T47D (cell line): ENCODE data around the gene CARNS1.

Source experiments
- DNase-seq, 2 experiments: peaks; one replicate each; pipeline versions ENCODE4 v3.0.0 to v3.0.0-alpha.2; 2011 to 2012; ENCODE audit warnings: low read depth in 1 of 2, low spot score in 1 of 2
- JUND ChIP-seq: IDR thresholded peaks from 2 replicates; pipeline ENCODE4 v1.6.1; 2012; ENCODE audit warnings: low read depth
- in situ Hi-C: cut with HindIII; loops from 2 replicates; pipeline ENCODE4 v1.10.0; 2016; ENCODE audit warnings: low sequenced_read_pairs, low pct_unique_long_range_greater_than_20kb

Gene CARNS1

DNA sequence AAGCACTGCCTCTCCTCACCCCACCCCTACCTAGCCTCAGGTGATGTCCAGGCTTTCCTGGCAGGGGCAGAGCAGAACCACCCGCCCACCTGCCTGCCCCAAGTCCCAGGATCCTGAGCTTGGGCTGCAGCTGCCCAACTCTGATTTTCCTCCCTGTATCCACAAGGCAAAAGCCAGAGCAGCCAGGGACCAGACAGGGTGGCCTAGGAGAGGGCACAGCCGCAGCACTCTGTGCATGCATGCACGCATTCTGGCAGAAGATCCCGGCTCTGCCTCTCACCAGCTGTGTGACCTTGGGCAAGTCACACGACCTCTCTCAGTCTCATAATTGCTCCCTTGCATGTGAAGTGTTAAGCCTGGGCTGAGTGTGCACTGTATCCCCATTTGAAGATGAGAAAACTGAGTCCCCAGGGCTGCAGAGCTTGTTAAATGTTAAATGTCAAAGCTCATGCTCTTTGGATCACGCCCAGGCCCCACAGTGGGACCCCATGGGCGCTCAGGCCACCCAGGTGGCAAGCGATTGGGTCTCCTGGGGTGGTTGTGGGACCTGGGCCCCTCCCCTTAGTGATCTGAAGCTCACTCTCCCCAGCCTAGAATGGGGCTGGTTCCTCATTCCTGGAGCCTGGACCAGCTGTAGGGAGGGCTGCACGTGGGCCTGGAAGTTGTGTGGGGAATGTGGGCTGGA, 2.8 kb upstream of the CARNS1 start:
- no peak for DNase-seq
- TF ChIP-seq JUND: no peak
- in situ Hi-C loops: no loop called here

DNA sequence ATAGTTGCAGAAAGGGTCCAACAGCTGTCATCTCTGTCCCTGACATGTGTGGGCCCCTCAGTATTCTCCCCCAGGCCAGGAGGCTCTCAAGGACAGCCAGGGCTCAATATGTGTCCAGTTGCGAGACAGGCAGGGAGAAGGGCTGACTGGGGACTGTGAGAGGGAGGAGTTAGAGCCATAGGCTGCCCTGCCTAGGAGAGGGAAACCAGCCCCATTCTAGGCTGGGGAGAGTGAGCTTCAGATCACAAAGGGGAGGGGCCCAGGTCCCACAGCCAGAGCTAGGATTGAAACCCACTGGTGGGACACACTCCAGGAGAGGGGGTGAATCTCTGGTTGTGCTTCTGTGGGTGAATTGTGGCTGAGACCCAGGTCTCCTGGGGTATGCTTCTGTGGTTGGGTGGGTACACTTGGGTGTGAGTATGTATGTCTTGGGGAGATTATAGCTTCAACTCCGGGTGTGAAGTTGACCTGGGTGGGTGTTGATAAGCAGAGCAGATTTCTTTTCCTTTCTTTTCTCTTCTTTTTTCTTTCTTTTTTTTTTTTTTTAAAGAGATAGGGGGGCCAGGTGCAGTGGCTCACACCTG, 2.1 kb upstream of the CARNS1 start:
- no peak for TF ChIP-seq JUND
- no peak for DNase-seq
- in situ Hi-C loops: no loop called here

- DNase-seq: peak in 1 of 2 experiments; percentile 74
- in situ Hi-C loops: no loop called here
These were observed 1.2 kb downstream of the CARNS1 start for GRCh38 chr11:67416416-67417335.

GRCh38 chr11:67417425-67417824, 1.9 kb downstream of the CARNS1 start:
- in situ Hi-C loops: no loop called here
- TF ChIP-seq JUND: no peak
- no peak for DNase-seq

More at GRCh38 chr11:67416416-67417335, 1.2 kb downstream of the CARNS1 start:
- no peak for TF ChIP-seq JUND

DNA sequence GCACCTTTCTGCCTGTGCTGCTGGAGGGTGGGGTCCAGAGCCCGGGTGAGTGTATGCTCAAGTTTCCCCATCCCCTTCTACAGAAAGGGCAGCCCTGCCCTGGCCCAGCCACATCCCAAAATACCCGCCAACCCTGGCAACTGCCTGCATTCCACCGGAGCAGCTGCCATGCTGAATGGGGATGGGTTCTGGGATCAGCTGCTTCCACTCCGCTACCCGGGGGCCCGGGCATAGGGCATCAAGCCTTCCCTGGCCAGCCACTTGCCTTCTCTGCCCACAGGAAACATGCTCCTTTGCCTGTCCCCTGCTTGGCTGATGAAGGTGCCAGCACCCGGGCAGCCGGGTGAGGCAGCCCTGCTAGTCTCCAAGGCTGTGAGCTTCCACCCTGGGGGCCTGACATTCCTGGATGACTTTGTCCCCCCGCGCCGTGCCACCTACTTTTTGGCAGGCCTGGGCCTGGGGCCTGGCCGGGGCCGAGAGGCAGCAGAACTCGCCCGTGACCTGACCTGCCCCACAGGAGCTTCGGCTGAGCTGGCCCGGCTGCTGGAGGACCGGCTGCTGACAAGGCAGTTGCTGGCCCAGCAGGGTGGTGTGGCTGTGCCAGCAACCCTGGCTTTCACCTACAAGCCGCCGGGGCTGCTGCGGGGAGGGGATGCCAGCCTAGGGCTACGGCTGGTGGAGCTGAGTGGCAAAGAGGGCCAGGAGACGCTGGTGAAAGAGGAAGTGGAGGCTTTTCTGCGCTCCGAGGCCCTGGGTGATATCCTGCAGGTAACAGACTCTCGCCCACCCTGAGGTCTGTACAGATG, 3.2 kb downstream of the CARNS1 start:
- TF ChIP-seq JUND: no peak
- in situ Hi-C loops: no loop called here
- DNase-seq: no peak

- no peak for TF ChIP-seq JUND
- no peak for DNase-seq
- in situ Hi-C loops: no loop called here
These were observed 4.0 kb downstream of the CARNS1 start for GRCh38 chr11:67419325-67420049.

DNA sequence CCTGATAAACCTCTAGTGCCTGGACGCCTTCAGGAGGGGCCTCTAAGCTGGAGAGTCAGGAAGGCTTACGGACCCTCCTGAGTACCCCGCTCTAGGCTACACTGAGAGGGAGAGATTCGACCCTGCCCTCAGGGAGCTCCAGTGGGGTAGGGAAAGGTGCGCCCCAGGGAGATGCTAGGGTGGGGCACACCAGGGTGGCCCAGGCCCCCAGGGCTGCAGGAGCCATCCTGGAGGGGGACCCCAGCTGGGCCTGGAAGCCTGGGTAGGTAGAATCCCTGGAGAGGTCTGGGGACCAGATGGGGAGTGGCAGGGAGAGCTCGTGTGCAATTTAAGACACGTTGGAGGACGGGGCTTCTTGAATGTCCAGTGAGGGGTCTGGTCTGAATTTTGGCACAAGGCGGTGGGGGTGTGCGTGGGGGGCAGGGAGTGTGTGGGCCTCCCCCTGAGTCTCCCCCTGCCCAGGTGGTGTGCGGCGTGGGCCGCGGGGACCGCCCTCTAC, 4.7 kb downstream of the CARNS1 start:
- TF ChIP-seq JUND: no peak
- no peak for DNase-seq
- in situ Hi-C loops: no loop called here

- no peak for TF ChIP-seq JUND
- in situ Hi-C loops: no loop called here
- DNase-seq: peak; percentile 97 to 98
These were observed 5.4 kb downstream of the CARNS1 start for GRCh38 chr11:67420646-67421429.

DNA sequence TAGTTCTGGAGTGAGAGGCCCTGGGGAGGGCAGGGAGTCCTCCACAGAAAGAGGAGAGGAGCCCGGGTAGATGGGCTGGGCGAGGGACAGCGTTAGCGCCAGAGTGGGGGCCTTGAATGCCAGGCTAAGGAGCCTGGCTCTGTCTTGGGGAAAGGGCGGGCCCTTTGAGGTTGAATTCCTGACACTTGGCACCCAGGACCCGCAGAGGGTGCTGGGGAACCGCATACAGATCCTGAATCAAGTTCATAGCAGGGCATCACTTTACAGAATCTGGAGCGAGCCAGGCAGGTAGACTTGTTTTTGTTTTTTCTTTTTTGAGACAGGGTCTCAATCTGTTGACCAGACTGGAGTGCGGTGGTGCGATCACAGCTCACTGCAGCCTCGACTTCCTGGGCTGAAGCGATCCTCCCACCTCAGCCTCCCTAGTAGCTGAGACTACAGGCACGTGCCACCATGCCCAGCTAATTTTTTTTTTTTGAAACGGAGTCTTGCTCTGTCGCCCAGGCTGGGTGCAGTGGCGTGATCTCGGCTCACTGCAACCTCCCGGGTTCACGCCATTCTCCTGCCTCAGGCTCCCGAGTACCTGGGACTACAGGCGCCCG, 6.1 kb downstream of the CARNS1 start:
- in situ Hi-C loops: no loop called here
- TF ChIP-seq JUND: no peak
- DNase-seq: no peak

GRCh38 chr11:67422891-67423290, 7.4 kb downstream of the CARNS1 start:
- in situ Hi-C loops: no loop called here

More at GRCh38 chr11:67422891-67423290, 7.4 kb downstream of the CARNS1 start:
- TF ChIP-seq JUND: no peak
- no peak for DNase-seq
